Measurements from ENCODE around the gene MAPK10. TPM values are rescaled to one million over a fixed set of nuclear protein-coding genes. Genes with fewer than 3 reads are reported as not detected.

The MAPK10 gene
- total and polyA plus RNA-seq, 10 of the 15 experiments (the other 5 are each of a cell fraction or from before 2014, with no cell fraction given) = 1.1 to 4.2 (median 2.4) TPM

DNA sequence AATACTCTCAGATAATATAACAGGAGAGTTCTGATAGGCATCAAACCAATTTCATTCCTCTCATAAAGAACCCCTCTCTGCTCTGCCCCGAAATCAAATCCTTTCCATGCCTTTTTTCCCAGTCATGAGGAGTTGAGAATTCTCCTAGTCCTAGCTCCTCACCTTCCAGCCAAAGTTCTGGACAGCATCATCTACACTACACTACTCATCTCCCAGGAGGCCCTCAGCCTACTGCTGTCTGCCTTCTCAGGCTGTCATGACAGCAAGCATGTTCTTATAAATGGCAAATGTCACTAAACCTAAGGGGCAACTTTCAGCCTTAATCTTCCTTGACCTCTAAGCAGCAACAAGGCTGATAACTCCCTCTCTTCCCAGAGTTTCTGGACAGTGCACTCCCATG is 26.6 kb downstream of the MAPK10 start:
- no peak for FAIRE-seq
- H3K27ac ChIP-seq (ENCODE audit: control insufficient read depth, insufficient read depth) = no peak overlapping the region
- no peak for ATAC-seq
- BruUV-seq (replicated peaks) = no TSS peak
- SMC1A ChIA-PET (ENCODE audit: uncharacterized antibody, unreplicated experiment) = no interaction called here
- no peak overlapping the region for H3K9ac ChIP-seq (ENCODE audit: control insufficient read depth, insufficient read depth, low read length)
- H4K20me1 ChIP-seq (ENCODE audit: control insufficient read depth, insufficient read depth) = no peaks in the 10 kb centered on the region
- no peak overlapping the region for H2AFZ ChIP-seq (ENCODE audit: control insufficient read depth, low read depth, low read length)
- POLR2A ChIA-PET = no interaction called here
- no peaks in the 10 kb centered on the region for H3K79me2 ChIP-seq (ENCODE audit: control insufficient read depth, insufficient read depth, low read length)
- no peak for DNase-seq (ENCODE audit: low read depth, low spot score)
- in situ Hi-C loops (cut with MboI) (no loop called here), intact Hi-C loops (cut with micrococcal nuclease; ENCODE audit: unreplicated experiment) (no loop called here)
- no peaks in the 10 kb centered on the region for H3K36me3 ChIP-seq (ENCODE audit: control insufficient read depth in 2 of 2, insufficient read depth in 2 of 2, low read length in 1 of 2)
- no peaks in the 10 kb centered on the region for H3K9me3 ChIP-seq (replicated peaks; ENCODE audit: control insufficient read depth, insufficient read depth, low read length)
- RAD21 ChIA-PET (ENCODE audit: unreplicated experiment) = no interaction called here
- no peak overlapping the region for H3K4me3 ChIP-seq
- H3K27me3 ChIP-seq (replicated peaks in 1 of 2; ENCODE audit: control insufficient read depth in 2 of 2, insufficient read depth in 2 of 2, low read length in 1 of 2) = no peaks in the 10 kb centered on the region
- no peaks in the 10 kb centered on the region for H3K4me1 ChIP-seq (ENCODE audit: control insufficient read depth, insufficient read depth, low read length)
- H3K4me2 ChIP-seq (ENCODE audit: control insufficient read depth, insufficient read depth) = no peak overlapping the region
- 0% methylated on average over 1 of the region's 1 CpG for WGBS (ENCODE audit: insufficient coverage, insufficient replicate concordance, low lambda C conversion rate, missing lambda C conversion rate)
- CTCF ChIA-PET = no interaction called here
- TF ChIP-seq LARP7 (IDR thresholded peaks at IDR 0.05) = no peak
- TF ChIP-seq EED (IDR thresholded peaks at IDR 0.05; ENCODE audit: low read depth) = no peak
- TF ChIP-seq, protein P1, sequence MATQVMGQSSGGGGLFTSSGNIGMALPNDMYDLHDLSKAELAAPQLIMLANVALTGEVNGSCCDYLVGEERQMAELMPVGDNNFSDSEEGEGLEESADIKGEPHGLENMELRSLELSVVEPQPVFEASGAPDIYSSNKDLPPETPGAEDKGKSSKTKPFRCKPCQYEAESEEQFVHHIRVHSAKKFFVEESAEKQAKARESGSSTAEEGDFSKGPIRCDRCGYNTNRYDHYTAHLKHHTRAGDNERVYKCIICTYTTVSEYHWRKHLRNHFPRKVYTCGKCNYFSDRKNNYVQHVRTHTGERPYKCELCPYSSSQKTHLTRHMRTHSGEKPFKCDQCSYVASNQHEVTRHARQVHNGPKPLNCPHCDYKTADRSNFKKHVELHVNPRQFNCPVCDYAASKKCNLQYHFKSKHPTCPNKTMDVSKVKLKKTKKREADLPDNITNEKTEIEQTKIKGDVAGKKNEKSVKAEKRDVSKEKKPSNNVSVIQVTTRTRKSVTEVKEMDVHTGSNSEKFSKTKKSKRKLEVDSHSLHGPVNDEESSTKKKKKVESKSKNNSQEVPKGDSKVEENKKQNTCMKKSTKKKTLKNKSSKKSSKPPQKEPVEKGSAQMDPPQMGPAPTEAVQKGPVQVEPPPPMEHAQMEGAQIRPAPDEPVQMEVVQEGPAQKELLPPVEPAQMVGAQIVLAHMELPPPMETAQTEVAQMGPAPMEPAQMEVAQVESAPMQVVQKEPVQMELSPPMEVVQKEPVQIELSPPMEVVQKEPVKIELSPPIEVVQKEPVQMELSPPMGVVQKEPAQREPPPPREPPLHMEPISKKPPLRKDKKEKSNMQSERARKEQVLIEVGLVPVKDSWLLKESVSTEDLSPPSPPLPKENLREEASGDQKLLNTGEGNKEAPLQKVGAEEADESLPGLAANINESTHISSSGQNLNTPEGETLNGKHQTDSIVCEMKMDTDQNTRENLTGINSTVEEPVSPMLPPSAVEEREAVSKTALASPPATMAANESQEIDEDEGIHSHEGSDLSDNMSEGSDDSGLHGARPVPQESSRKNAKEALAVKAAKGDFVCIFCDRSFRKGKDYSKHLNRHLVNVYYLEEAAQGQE (IDR thresholded peaks at IDR 0.05; ENCODE audit: low read depth, low read length) = no peak
- no peak for TF ChIP-seq ZBED1 (IDR thresholded peaks at IDR 0.05; ENCODE audit: borderline replicate concordance)
- TF ChIP-seq WRNIP1 (IDR thresholded peaks at IDR 0.05; ENCODE audit: borderline replicate concordance, low read depth, low read length) = no peak
- no peak for TF ChIP-seq RELA (IDR thresholded peaks at IDR 0.05; ENCODE audit: borderline replicate concordance, partially characterized antibody)
- no peak for TF ChIP-seq SMARCA5 (IDR thresholded peaks at IDR 0.05)
- no peak for TF ChIP-seq CBX5 (IDR thresholded peaks at IDR 0.05; ENCODE audit: low read depth)
- no peak for TF ChIP-seq POLR2A (IDR thresholded peaks at IDR 0.05; ENCODE audit: low read depth, low read length)
- TF ChIP-seq POLR2AphosphoS2 (IDR thresholded peaks at IDR 0.05; ENCODE audit: low read depth, low read length) = no peak
- TF ChIP-seq CHD4 (IDR thresholded peaks at IDR 0.05) = no peak
- TF ChIP-seq, protein P2, sequence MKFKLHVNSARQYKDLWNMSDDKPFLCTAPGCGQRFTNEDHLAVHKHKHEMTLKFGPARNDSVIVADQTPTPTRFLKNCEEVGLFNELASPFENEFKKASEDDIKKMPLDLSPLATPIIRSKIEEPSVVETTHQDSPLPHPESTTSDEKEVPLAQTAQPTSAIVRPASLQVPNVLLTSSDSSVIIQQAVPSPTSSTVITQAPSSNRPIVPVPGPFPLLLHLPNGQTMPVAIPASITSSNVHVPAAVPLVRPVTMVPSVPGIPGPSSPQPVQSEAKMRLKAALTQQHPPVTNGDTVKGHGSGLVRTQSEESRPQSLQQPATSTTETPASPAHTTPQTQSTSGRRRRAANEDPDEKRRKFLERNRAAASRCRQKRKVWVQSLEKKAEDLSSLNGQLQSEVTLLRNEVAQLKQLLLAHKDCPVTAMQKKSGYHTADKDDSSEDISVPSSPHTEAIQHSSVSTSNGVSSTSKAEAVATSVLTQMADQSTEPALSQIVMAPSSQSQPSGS (IDR thresholded peaks at IDR 0.05; ENCODE audit: low read length) = no peak
- TF ChIP-seq, protein P3, sequence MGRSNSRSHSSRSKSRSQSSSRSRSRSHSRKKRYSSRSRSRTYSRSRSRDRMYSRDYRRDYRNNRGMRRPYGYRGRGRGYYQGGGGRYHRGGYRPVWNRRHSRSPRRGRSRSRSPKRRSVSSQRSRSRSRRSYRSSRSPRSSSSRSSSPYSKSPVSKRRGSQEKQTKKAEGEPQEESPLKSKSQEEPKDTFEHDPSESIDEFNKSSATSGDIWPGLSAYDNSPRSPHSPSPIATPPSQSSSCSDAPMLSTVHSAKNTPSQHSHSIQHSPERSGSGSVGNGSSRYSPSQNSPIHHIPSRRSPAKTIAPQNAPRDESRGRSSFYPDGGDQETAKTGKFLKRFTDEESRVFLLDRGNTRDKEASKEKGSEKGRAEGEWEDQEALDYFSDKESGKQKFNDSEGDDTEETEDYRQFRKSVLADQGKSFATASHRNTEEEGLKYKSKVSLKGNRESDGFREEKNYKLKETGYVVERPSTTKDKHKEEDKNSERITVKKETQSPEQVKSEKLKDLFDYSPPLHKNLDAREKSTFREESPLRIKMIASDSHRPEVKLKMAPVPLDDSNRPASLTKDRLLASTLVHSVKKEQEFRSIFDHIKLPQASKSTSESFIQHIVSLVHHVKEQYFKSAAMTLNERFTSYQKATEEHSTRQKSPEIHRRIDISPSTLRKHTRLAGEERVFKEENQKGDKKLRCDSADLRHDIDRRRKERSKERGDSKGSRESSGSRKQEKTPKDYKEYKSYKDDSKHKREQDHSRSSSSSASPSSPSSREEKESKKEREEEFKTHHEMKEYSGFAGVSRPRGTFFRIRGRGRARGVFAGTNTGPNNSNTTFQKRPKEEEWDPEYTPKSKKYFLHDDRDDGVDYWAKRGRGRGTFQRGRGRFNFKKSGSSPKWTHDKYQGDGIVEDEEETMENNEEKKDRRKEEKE (IDR thresholded peaks at IDR 0.05) = no peak
- no peak for TF ChIP-seq IKZF2 (IDR thresholded peaks at IDR 0.05)
- TF ChIP-seq, protein P4, sequence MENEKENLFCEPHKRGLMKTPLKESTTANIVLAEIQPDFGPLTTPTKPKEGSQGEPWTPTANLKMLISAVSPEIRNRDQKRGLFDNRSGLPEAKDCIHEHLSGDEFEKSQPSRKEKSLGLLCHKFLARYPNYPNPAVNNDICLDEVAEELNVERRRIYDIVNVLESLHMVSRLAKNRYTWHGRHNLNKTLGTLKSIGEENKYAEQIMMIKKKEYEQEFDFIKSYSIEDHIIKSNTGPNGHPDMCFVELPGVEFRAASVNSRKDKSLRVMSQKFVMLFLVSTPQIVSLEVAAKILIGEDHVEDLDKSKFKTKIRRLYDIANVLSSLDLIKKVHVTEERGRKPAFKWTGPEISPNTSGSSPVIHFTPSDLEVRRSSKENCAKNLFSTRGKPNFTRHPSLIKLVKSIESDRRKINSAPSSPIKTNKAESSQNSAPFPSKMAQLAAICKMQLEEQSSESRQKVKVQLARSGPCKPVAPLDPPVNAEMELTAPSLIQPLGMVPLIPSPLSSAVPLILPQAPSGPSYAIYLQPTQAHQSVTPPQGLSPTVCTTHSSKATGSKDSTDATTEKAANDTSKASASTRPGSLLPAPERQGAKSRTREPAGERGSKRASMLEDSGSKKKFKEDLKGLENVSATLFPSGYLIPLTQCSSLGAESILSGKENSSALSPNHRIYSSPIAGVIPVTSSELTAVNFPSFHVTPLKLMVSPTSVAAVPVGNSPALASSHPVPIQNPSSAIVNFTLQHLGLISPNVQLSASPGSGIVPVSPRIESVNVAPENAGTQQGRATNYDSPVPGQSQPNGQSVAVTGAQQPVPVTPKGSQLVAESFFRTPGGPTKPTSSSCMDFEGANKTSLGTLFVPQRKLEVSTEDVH (IDR thresholded peaks at IDR 0.05; ENCODE audit: low read depth, partially characterized antibody) = no peak
- no peak for TF ChIP-seq RAD21 (IDR thresholded peaks at IDR 0.05; ENCODE audit: insufficient read depth, low read depth, low read length)
- no peak for TF ChIP-seq RFX5 (IDR thresholded peaks at IDR 0.05; ENCODE audit: low read depth, low read length)

All from GM12878 (cell line).